ENCODE measurements around the gene MAP2. TPM values are rescaled to one million over a fixed set of nuclear protein-coding genes. Genes with fewer than 3 reads are reported as not detected.

Gene MAP2
- total RNA-seq, 2 donors from 2014 or later, result 1.8 TPM

- Histone ChIP-seq H3K27ac (ENCODE audit: low read depth, low read length) (peak overlapping the region; percentile 53), H3K27me3 (ENCODE audit: control insufficient read depth, insufficient read depth, low read length, poor library complexity, severe bottlenecking) (no peaks in the 10 kb centered on the region), H3K36me3 (ENCODE audit: control insufficient read depth, insufficient read depth, low read length) (no peaks in the 10 kb centered on the region), H3K4me3 (ENCODE audit: low read length) (no peak overlapping the region), H3K9me3 (ENCODE audit: control insufficient read depth, low read length) (no peaks in the 10 kb centered on the region), H3K4me1 (ENCODE audit: control insufficient read depth, insufficient read depth, low read length) (no peaks in the 10 kb centered on the region), H3K9ac (ENCODE audit: extremely low read depth, low read length, poor library complexity, severe bottlenecking) (no peak overlapping the region)
- DNase-seq, result no peak
- H3K4me3 Mint-ChIP-seq, result no peak overlapping the region
- peaks cover 16% of the 10 kb centered on the region for H3K9me3 Mint-ChIP-seq
- no peak overlapping the region for H3K27ac Mint-ChIP-seq
- no peaks in the 10 kb centered on the region for H3K36me3 Mint-ChIP-seq (ENCODE audit: low read depth)
- WGBS, 2 experiments (ENCODE audit: insufficient coverage in 1 of 2, insufficient read length in 1 of 2), result 94% methylated on average over 4 of the region's 4 CpGs; no CpG with 5 or more reads in 1 of the 2 experiments
- TF ChIP-seq, protein P1, sequence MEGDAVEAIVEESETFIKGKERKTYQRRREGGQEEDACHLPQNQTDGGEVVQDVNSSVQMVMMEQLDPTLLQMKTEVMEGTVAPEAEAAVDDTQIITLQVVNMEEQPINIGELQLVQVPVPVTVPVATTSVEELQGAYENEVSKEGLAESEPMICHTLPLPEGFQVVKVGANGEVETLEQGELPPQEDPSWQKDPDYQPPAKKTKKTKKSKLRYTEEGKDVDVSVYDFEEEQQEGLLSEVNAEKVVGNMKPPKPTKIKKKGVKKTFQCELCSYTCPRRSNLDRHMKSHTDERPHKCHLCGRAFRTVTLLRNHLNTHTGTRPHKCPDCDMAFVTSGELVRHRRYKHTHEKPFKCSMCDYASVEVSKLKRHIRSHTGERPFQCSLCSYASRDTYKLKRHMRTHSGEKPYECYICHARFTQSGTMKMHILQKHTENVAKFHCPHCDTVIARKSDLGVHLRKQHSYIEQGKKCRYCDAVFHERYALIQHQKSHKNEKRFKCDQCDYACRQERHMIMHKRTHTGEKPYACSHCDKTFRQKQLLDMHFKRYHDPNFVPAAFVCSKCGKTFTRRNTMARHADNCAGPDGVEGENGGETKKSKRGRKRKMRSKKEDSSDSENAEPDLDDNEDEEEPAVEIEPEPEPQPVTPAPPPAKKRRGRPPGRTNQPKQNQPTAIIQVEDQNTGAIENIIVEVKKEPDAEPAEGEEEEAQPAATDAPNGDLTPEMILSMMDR (conservative IDR thresholded peaks at IDR 0.05), result no peak
- H3K27me3 Mint-ChIP-seq (ENCODE audit: insufficient read depth), result peaks cover 1% of the 10 kb centered on the region
- no peaks in the 10 kb centered on the region for H3K4me1 Mint-ChIP-seq
Observed at GRCh38 chr2:209495855-209496585, 72.2 kb downstream of the MAP2 start.

DNA sequence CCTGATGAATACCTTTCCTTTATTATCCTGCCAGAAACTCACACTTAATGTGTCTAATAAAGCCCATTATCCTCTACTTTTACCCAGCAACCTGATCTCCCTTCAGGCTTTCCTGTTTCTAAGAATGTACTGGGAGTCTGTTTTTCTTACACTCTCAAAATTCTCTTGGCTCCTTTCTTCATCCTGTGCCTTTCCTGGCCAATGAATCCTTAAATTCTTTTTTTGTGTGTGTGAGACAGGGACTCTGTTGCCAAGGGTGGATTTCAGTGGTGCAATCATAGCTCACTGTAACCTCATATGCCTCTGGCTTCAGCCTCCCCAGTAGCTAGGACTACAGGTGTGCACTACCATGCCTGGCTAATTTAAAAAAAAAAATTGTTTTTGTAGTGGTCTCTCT lies 72.7 kb downstream of the MAP2 start:
- no peaks in the 10 kb centered on the region for H3K27me3 ChIP-seq (ENCODE audit: control insufficient read depth, insufficient read depth, low read length, poor library complexity, severe bottlenecking)
- peaks cover 4% of the 10 kb centered on the region for H3K4me1 Mint-ChIP-seq
- peak overlapping the region; percentile 53 for H3K27ac ChIP-seq (ENCODE audit: low read depth, low read length)
- no peak overlapping the region for H3K4me3 Mint-ChIP-seq
- no peak overlapping the region for H3K27ac Mint-ChIP-seq
- H3K4me3 ChIP-seq (ENCODE audit: low read length), result no peak overlapping the region
- H3K9ac ChIP-seq (ENCODE audit: extremely low read depth, low read length, poor library complexity, severe bottlenecking), result no peak overlapping the region
- no peak for DNase-seq
- TF ChIP-seq, protein P1 (conservative IDR thresholded peaks at IDR 0.05), result no peak
- no peaks in the 10 kb centered on the region for H3K36me3 Mint-ChIP-seq (ENCODE audit: low read depth)
- peaks cover 15% of the 10 kb centered on the region for H3K9me3 Mint-ChIP-seq
- no peaks in the 10 kb centered on the region for H3K27me3 Mint-ChIP-seq (ENCODE audit: insufficient read depth)
- no peaks in the 10 kb centered on the region for H3K36me3 ChIP-seq (ENCODE audit: control insufficient read depth, insufficient read depth, low read length)
- H3K4me1 ChIP-seq (ENCODE audit: control insufficient read depth, insufficient read depth, low read length), result no peaks in the 10 kb centered on the region
- no peaks in the 10 kb centered on the region for H3K9me3 ChIP-seq (ENCODE audit: control insufficient read depth, low read length)

GRCh38 chr2:209498614-209499013 lies 74.8 kb downstream of the MAP2 start:
- Mint-ChIP-seq H3K4me1 (peaks cover 8% of the 10 kb centered on the region), H3K9me3 (peaks cover 9% of the 10 kb centered on the region), H3K4me3 (no peak overlapping the region), H3K36me3 (ENCODE audit: low read depth) (no peaks in the 10 kb centered on the region), H3K27me3 (ENCODE audit: insufficient read depth) (peaks cover 9% of the 10 kb centered on the region), H3K27ac (no peak overlapping the region)
- no peak overlapping the region for H3K9ac ChIP-seq (ENCODE audit: extremely low read depth, low read length, poor library complexity, severe bottlenecking)
- TF ChIP-seq, protein P1 (conservative IDR thresholded peaks at IDR 0.05), result no peak
- H3K4me3 ChIP-seq (ENCODE audit: low read length), result no peak overlapping the region
- H3K4me1 ChIP-seq (ENCODE audit: control insufficient read depth, insufficient read depth, low read length), result no peaks in the 10 kb centered on the region
- 93 to 100% methylated on average over 1 of the region's 1 CpG for WGBS, 2 experiments (ENCODE audit: insufficient coverage in 1 of 2, insufficient read length in 1 of 2)
- peak overlapping the region; percentile 38 for H3K27ac ChIP-seq (ENCODE audit: low read depth, low read length)
- DNase-seq, result no peak
- H3K9me3 ChIP-seq (ENCODE audit: control insufficient read depth, low read length), result no peaks in the 10 kb centered on the region
- H3K36me3 ChIP-seq (ENCODE audit: control insufficient read depth, insufficient read depth, low read length), result no peaks in the 10 kb centered on the region
- H3K27me3 ChIP-seq (ENCODE audit: control insufficient read depth, insufficient read depth, low read length, poor library complexity, severe bottlenecking), result no peaks in the 10 kb centered on the region
